Smooth muscle cell (in vitro differentiated cells): ENCODE results near the gene COL8A2. TPM values are rescaled to one million over a fixed set of nuclear protein-coding genes. Genes with fewer than 3 reads are reported as not detected.

Experiments
- DNase-seq: peaks from one replicate; lab custom pipeline; 2025; ENCODE audit not compliant: unreplicated experiment; lab: John Stamatoyannopoulos, UW
- H2AFZ ChIP-seq: fragments of 200-600 bp; sonication (generic); 2 replicates; pipeline ENCODE4 v1.6.0; 2016; ENCODE audit warnings: antibody characterized with exemption, low read depth, mild to moderate bottlenecking
- H3F3A ChIP-seq: fragments of 200-600 bp; sonication (generic); 2 replicates; pipeline ENCODE4 v1.6.0; 2017; ENCODE audit warnings: antibody characterized with exemption, low read depth
- H3K27ac ChIP-seq: fragments of 200-600 bp; sonication (generic); 2 replicates; pipeline ENCODE4 v1.5.1; 2016; ENCODE audit warnings: low read depth, mild to moderate bottlenecking
- H3K27me3 ChIP-seq: fragments of 200-600 bp; sonication (generic); 2 replicates; pipeline ENCODE4 v1.6.1; 2016; ENCODE audit warnings: low read depth, mild to moderate bottlenecking
- H3K36me3 ChIP-seq: fragments of 200-600 bp; sonication (generic); 2 replicates; pipeline ENCODE4 v1.5.1; 2016; ENCODE audit warnings: low read depth
- H3K4me1 ChIP-seq: fragments of 200-600 bp; sonication (generic); 2 replicates; pipeline ENCODE4 v1.5.1; 2016; ENCODE audit warnings: low read depth
- H3K4me2 ChIP-seq: fragments of 200-600 bp; sonication (generic); 2 replicates; pipeline ENCODE4 v1.6.0; 2016; ENCODE audit warnings: mild to moderate bottlenecking
- H3K4me3 ChIP-seq: fragments of 200-600 bp; sonication (generic); 2 replicates; pipeline ENCODE4 v1.5.1; 2016; ENCODE audit warnings: mild to moderate bottlenecking
- H3K79me2 ChIP-seq: fragments of 200-600 bp; sonication (generic); 2 replicates; pipeline ENCODE4 v1.6.0; 2016; ENCODE audit warnings: low read depth, mild to moderate bottlenecking
- H3K9ac ChIP-seq: fragments of 200-600 bp; sonication (generic); 2 replicates; pipeline ENCODE4 v1.6.0; 2016; ENCODE audit warnings: low read depth
- H3K9me3 ChIP-seq: fragments of 200-600 bp; sonication (generic); replicated peaks from 2 replicates; pipeline ENCODE4 v1.5.1; 2016; ENCODE audit warnings: low read depth
- H4K20me1 ChIP-seq: fragments of 200-600 bp; sonication (generic); 2 replicates; pipeline ENCODE4 v1.6.0; 2016; ENCODE audit warnings: low read depth
- CTCF ChIP-seq: fragments of 200-600 bp; sonication (generic); IDR thresholded peaks from 2 replicates; pipeline ENCODE4 v1.5.1; 2017; ENCODE audit warnings: borderline replicate concordance, mild to moderate bottlenecking, antibody characterized with exemption; ENCODE audit not compliant: insufficient read depth, poor library complexity, severe bottlenecking
- WGBS: methylation state at CpG from one replicate; pipeline ENCODE4 v1.1.7; 2016; ENCODE audit warnings: low lambda C conversion rate; 5-methylcytosine and 5-hydroxymethylcytosine counted together
- polyA plus RNA-seq: library from polyadenylated mRNA; unstranded; fragments of >200 nt; fragmentation: Nextera tagmentation; extraction: Ambion mirVana; gene quantifications from 2 replicates; pipeline ENCODE4 v1.2.1, GENCODE V29; 2016
- total RNA-seq: library from RNA; depleted of rRNA; stranded (reverse); fragments of >200 nt; gene quantifications from 2 replicates; pipeline ENCODE4 v1.2.3, GENCODE V29; 2014

Gene COL8A2
- total and polyA plus RNA-seq, 2 experiments from 2014 or later = 21.7 to 59.0 TPM

GRCh38 chr1:36156329-36157114 lies 31.5 kb upstream of the COL8A2 start:
- no peaks in the 10 kb centered on the region for H3K27me3 ChIP-seq
- peaks cover 16% of the 10 kb centered on the region for H3F3A ChIP-seq
- peak overlapping the region; percentile 95 for H3K27ac ChIP-seq
- peaks cover 39% of the 10 kb centered on the region for H3K4me1 ChIP-seq
- H3K9ac ChIP-seq = peak overlapping the region; percentile 97
- 1% methylated on average over 28 of the region's 69 CpGs for WGBS
- H3K79me2 ChIP-seq = peaks cover 59% of the 10 kb centered on the region
- no peaks in the 10 kb centered on the region for H3K36me3 ChIP-seq
- H2AFZ ChIP-seq = no peak overlapping the region
- DNase-seq = peak; percentile 78
- peak overlapping the region; percentile 99 for H3K4me2 ChIP-seq
- no peaks in the 10 kb centered on the region for H3K9me3 ChIP-seq
- TF ChIP-seq CTCF = no peak
- peak overlapping the region; percentile 98 for H3K4me3 ChIP-seq
- peaks cover 45% of the 10 kb centered on the region for H4K20me1 ChIP-seq

GRCh38 chr1:36155408-36156328 lies 30.6 kb upstream of the COL8A2 start, which contains the start of gene MAP7D1:
MAP7D1 (plus strand) TSS chr1:36156160; CDS start chr1:36156418, 258 bp downstream.
- Histone ChIP-seq H3K27ac (peak within 1 kb of the TSS; percentile 95), H3F3A (peaks cover 14% of the 10 kb centered on the region), H3K79me2 (peaks cover 51% of the 10 kb centered on the region), H2AFZ (peak within 1 kb of the TSS; percentile 61), H3K36me3 (no peaks in the 10 kb centered on the region), H4K20me1 (peaks cover 36% of the 10 kb centered on the region), H3K27me3 (no peaks in the 10 kb centered on the region), H3K4me2 (peak within 1 kb of the TSS; percentile 99), H3K4me3 (peak within 1 kb of the TSS; percentile 98), H3K9ac (peak within 1 kb of the TSS; percentile 97), H3K9me3 (no peaks in the 10 kb centered on the region), H3K4me1 (peaks cover 37% of the 10 kb centered on the region)
- WGBS = 1% methylated on average over 35 of the region's 88 CpGs
- TF ChIP-seq CTCF = no peak
- DNase-seq = peak; percentile 94

GRCh38 chr1:36154765-36155407 lies 29.9 kb upstream of the COL8A2 start:
- Histone ChIP-seq H4K20me1 (peaks cover 29% of the 10 kb centered on the region), H3K27ac (peak overlapping the region; percentile 95), H3K4me3 (peak overlapping the region; percentile 98), H3K27me3 (no peaks in the 10 kb centered on the region), H3K79me2 (peaks cover 43% of the 10 kb centered on the region), H3K36me3 (no peaks in the 10 kb centered on the region), H2AFZ (no peak overlapping the region), H3K4me2 (peak overlapping the region; percentile 99), H3K4me1 (peaks cover 41% of the 10 kb centered on the region), H3K9ac (peak overlapping the region; percentile 97), H3F3A (peaks cover 19% of the 10 kb centered on the region), H3K9me3 (no peaks in the 10 kb centered on the region)
- no peak for TF ChIP-seq CTCF
- DNase-seq = no peak
- 57% methylated on average over 5 of the region's 6 CpGs for WGBS
